SK-N-MC (cell line): ENCODE results near the gene USB1.

Experiments used
- DNase-seq: peaks from one replicate; pipeline ENCODE4 v3.0.0-alpha.2; 2011; ENCODE audit warnings: low read depth, low spot score
- H3K27ac ChIP-seq: fragments of 200-600 bp; sonication (generic); 2 replicates; pipeline ENCODE4 v1.5.1; 2016; ENCODE audit warnings: mixed run types
- H3K36me3 ChIP-seq: fragments of 200-600 bp; sonication (generic); 2 replicates; pipeline ENCODE4 v1.6.1; 2017; ENCODE audit warnings: antibody characterized with exemption, low read length, mixed read lengths; ENCODE audit not compliant: insufficient read depth
- H3K4me3 ChIP-seq: fragments of 200-600 bp; sonication (generic); 2 replicates; pipeline ENCODE4 v1.5.1; 2016
- H3K9ac ChIP-seq: fragments of 200-600 bp; sonication (generic); 2 replicates; pipeline ENCODE4 v1.8.0; 2017; ENCODE audit warnings: mixed run types, mixed read lengths; ENCODE audit not compliant: insufficient read length
- H3K9me3 ChIP-seq: fragments of 200-600 bp; sonication (generic); 2 replicates; pipeline ENCODE4 v1.6.1; 2017; ENCODE audit warnings: low read depth, mild to moderate bottlenecking, antibody characterized with exemption, low read length, moderate library complexity, mixed read lengths
- EZH2 ChIP-seq: fragments of 200-600 bp; sonication (generic); IDR thresholded peaks from one replicate; pipeline ENCODE4 v1.6.1; 2017; ENCODE audit warnings: antibody characterized with exemption
- FOXP2 ChIP-seq: optimal IDR thresholded peaks from 2 replicates; pipeline ENCODE3; 2011; ENCODE audit warnings: mild to moderate bottlenecking, moderate library complexity; ENCODE audit not compliant: insufficient read depth; ENCODE audit errors: extremely low read length, control extremely low read depth
- POLR2AphosphoS5 ChIP-seq: IDR thresholded peaks from 2 replicates; pipeline ENCODE4 v1.6.1; 2012; ENCODE audit warnings: mild to moderate bottlenecking, low read depth, low read length, borderline replicate concordance

Gene USB1

GRCh38 chr16:57966204-57966771 is 34.9 kb upstream of the USB1 start:
- Histone ChIP-seq H3K9me3 (no peaks in the 10 kb centered on the region), H3K4me3 (no peak overlapping the region), H3K36me3 (no peaks in the 10 kb centered on the region), H3K27ac (no peak overlapping the region), H3K9ac (no peak overlapping the region)
- TF ChIP-seq POLR2AphosphoS5 (no peak), FOXP2 (no peak), EZH2 (no peak)
- DNase-seq = no peak

GRCh38 chr16:57966986-57967385 is 34.2 kb upstream of the USB1 start:
- TF ChIP-seq FOXP2 (no peak), EZH2 (no peak), POLR2AphosphoS5 (no peak)
- H3K9me3 ChIP-seq = no peaks in the 10 kb centered on the region
- H3K27ac ChIP-seq = no peak overlapping the region
- H3K36me3 ChIP-seq = no peaks in the 10 kb centered on the region
- no peak overlapping the region for H3K9ac ChIP-seq
- H3K4me3 ChIP-seq = no peak overlapping the region
- DNase-seq = no peak

DNA sequence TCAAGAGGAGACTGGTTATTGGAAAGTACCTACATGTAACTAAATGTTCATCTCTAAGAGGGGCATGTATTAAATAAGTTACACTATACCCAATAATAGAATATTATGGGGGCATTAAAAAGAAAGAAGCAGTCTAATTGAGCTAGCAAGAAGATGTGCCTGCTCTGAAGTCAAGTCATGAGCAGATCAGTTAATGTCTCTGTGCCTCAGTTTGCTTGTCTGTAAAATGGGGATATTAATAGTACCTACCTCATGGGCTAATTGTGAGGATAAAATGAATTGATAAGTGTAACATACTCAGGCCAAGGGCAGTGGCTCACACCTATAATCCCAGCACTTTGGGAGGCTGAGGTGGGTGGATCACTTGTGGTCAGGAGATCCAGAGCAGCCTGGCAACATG is 33.3 kb upstream of the USB1 start:
- Histone ChIP-seq H3K27ac (no peak overlapping the region), H3K9ac (no peak overlapping the region), H3K36me3 (no peaks in the 10 kb centered on the region), H3K4me3 (no peak overlapping the region), H3K9me3 (no peaks in the 10 kb centered on the region)
- TF ChIP-seq EZH2 = no peak
- TF ChIP-seq FOXP2 = no peak
- no peak for TF ChIP-seq POLR2AphosphoS5
- DNase-seq = no peak

GRCh38 chr16:57969451-57970123 is 31.6 kb upstream of the USB1 start:
- Histone ChIP-seq H3K4me3 (no peak overlapping the region), H3K9ac (no peak overlapping the region), H3K36me3 (no peaks in the 10 kb centered on the region), H3K9me3 (no peaks in the 10 kb centered on the region), H3K27ac (no peak overlapping the region)
- no peak for DNase-seq
- TF ChIP-seq POLR2AphosphoS5 (no peak), EZH2 (no peak), FOXP2 (no peak)

DNA sequence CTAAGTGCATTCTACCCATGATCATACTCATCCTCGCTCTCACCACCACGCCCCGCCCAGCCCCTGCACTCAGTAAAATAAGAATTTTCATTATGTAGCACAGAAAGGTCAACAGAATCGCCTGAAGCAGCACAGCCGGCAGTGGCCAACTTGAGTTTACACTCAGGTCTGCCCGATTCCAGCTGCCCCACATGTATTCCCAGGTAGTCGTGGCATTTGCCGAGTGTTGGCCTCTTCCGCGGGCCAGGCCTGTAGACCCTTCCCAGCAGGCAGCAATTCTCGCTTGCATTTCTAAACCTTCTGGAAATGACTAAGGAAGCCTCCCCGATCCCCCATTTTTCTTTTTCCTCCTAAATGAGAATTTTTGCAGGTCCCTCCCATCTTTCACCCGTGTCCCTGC is 30.9 kb upstream of the USB1 start:
- no peak overlapping the region for H3K9ac ChIP-seq
- H3K36me3 ChIP-seq = no peaks in the 10 kb centered on the region
- H3K9me3 ChIP-seq = no peaks in the 10 kb centered on the region
- H3K27ac ChIP-seq = no peak overlapping the region
- DNase-seq = no peak
- H3K4me3 ChIP-seq = no peak overlapping the region
- no peak for TF ChIP-seq FOXP2
- TF ChIP-seq POLR2AphosphoS5 = no peak
- TF ChIP-seq EZH2 = no peak

GRCh38 chr16:57970970-57971369 is 30.2 kb upstream of the USB1 start, which contains the start of gene CNGB1:
Gene CNGB1, minus strand, starts transcription at chr16:57971128. Its CDS starts 3,842 bp downstream, at chr16:57967286.
- H3K4me3 ChIP-seq = no peak within 1 kb of the TSS
- H3K9me3 ChIP-seq = no peaks in the 10 kb centered on the region
- H3K27ac ChIP-seq = no peak within 1 kb of the TSS
- no peak for TF ChIP-seq POLR2AphosphoS5
- no peak for TF ChIP-seq EZH2
- TF ChIP-seq FOXP2 = no peak
- no peak for DNase-seq
- H3K9ac ChIP-seq = no peak within 1 kb of the TSS
- no peaks in the 10 kb centered on the region for H3K36me3 ChIP-seq

GRCh38 chr16:57971848-57972247 is 29.4 kb upstream of the USB1 start:
- DNase-seq = no peak
- TF ChIP-seq POLR2AphosphoS5 = no peak
- TF ChIP-seq EZH2 = no peak
- TF ChIP-seq FOXP2 = no peak

DNA sequence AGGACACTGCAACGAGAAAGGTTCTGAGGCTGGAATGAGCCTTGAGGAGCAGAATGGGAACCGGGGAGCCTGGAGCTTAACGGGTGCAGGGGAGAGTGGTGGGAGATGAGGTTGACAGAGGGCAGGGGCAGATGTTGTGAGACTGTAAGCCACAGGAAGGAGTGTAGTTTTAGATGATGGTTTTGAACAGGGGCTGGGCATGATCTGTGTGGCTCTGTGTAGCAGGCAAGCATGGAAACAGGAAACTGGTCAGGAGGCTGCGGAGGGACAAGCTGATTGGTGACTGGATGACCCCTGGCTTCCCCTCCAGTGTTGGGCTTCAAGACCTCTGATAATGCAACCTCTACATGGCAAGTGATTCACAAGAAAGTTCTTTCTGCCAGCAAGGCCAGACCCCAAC is 28.9 kb upstream of the USB1 start:
- no peak for TF ChIP-seq FOXP2
- no peak for TF ChIP-seq EZH2
- TF ChIP-seq POLR2AphosphoS5 = no peak
- Histone ChIP-seq H3K9ac (no peak overlapping the region), H3K4me3 (no peak overlapping the region), H3K36me3 (no peaks in the 10 kb centered on the region), H3K27ac (no peak overlapping the region), H3K9me3 (no peaks in the 10 kb centered on the region)
- DNase-seq = no peak

More at GRCh38 chr16:57971848-57972247, 29.4 kb upstream of the USB1 start:
- H3K9ac ChIP-seq = no peak overlapping the region
- no peak overlapping the region for H3K27ac ChIP-seq
- H3K4me3 ChIP-seq = no peak overlapping the region
- H3K36me3 ChIP-seq = no peaks in the 10 kb centered on the region
- H3K9me3 ChIP-seq = no peaks in the 10 kb centered on the region

- Histone ChIP-seq H3K4me3 (no peak overlapping the region), H3K27ac (no peak overlapping the region), H3K9me3 (no peaks in the 10 kb centered on the region), H3K36me3 (no peaks in the 10 kb centered on the region), H3K9ac (no peak overlapping the region)
- TF ChIP-seq EZH2 = no peak
- DNase-seq = no peak
Observed at GRCh38 chr16:57976331-57976796, 24.8 kb upstream of the USB1 start.
